ENCODE results near the gene AFF1. TPM values are rescaled to one million over a fixed set of nuclear protein-coding genes. Genes with fewer than 3 reads are reported as not detected.

AFF1 gene
- total and polyA plus RNA-seq, 2 donors from 2014 or later, result 13.4 to 187 TPM

GRCh38 chr4:86927843-86928395 is 6.9 kb upstream of the AFF1 start:
- Histone ChIP-seq H3K4me3 (ENCODE audit: low read length in 3 of 3) (no peak overlapping the region), H3K4me1 (ENCODE audit: control insufficient read depth in 2 of 3, insufficient read depth in 2 of 3, low read depth in 1 of 3, low read length in 3 of 3) (no peaks in the 10 kb centered on the region), H3K9ac (ENCODE audit: low read length in 3 of 3) (no peak overlapping the region), H3K27me3 (ENCODE audit: control insufficient read depth, insufficient read depth, low read length) (no peaks in the 10 kb centered on the region), H3K36me3 (ENCODE audit: control insufficient read depth in 2 of 3, insufficient read depth in 3 of 3, low read length in 3 of 3) (peaks cover 0 to 6% (median 0%) of the 10 kb centered on the region in 3 donors), H3K9me3 (ENCODE audit: control insufficient read depth in 2 of 3, insufficient read depth in 1 of 3, low read length in 3 of 3) (no peaks in the 10 kb centered on the region), H3K27ac (ENCODE audit: low read depth in 2 of 2, low read length in 2 of 2) (no peak overlapping the region)
- intact Hi-C loops (cut with DNase I), result no loop called here
- FAIRE-seq, result no peak
- TF ChIP-seq CTCF (IDR thresholded peaks at IDR 0.05; ENCODE audit: borderline replicate concordance, extremely low read depth, insufficient read depth), result no peak
- DNase-seq, result no peak

DNA sequence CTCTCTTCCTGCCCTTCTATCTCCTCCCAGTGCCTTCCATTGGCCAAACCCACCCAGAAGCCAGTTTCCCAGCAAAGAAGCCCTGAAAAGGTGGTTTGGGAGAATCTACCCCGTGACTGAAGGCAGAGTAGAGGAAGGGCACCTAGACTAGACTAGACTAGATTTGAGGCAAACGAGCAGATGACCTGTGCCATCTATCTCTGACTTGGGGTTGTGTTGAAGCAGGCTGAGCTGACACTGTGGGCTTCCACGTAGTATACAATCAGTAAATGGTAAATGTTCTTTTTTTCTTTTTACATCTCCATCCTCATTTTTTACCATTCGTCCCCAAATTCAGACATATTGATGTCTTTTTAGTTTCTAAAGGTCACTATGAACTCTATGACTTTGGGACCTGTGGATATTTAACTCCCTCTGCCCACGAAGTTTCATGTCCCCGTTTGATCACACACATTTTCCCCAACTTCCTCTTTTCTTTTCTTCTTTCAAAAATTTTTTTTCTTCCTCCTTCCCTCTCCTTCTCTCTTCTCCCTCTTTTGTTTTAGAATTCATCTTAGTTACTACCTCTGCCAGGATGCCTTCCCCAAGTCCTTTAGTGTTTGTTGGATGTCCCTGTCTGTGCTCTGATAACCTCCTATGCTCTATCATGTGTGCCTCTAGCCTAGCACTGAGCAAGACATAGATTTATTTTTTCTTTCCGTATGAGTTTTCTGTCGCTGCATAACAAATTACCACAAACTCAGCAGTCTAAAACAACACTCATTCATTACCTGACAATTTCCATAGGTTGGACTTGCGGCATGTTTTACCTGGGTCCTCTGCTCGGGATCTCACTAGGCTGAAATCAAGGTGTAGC is 6.2 kb upstream of the AFF1 start:
- Histone ChIP-seq H3K4me3 (ENCODE audit: low read length in 3 of 3) (no peak overlapping the region), H3K9me3 (ENCODE audit: control insufficient read depth in 2 of 3, insufficient read depth in 1 of 3, low read length in 3 of 3) (no peaks in the 10 kb centered on the region), H3K27me3 (ENCODE audit: control insufficient read depth, insufficient read depth, low read length) (no peaks in the 10 kb centered on the region), H3K36me3 (ENCODE audit: control insufficient read depth in 2 of 3, insufficient read depth in 3 of 3, low read length in 3 of 3) (peaks cover 0 to 6% (median 0%) of the 10 kb centered on the region in 3 donors), H3K27ac (ENCODE audit: low read depth in 2 of 2, low read length in 2 of 2) (no peak overlapping the region), H3K9ac (ENCODE audit: low read length in 3 of 3) (no peak overlapping the region), H3K4me1 (ENCODE audit: control insufficient read depth in 2 of 3, insufficient read depth in 2 of 3, low read depth in 1 of 3, low read length in 3 of 3) (no peaks in the 10 kb centered on the region)
- no peak for DNase-seq
- no peak for TF ChIP-seq CTCF (IDR thresholded peaks at IDR 0.05; ENCODE audit: borderline replicate concordance, extremely low read depth, insufficient read depth)
- FAIRE-seq, result no peak
- intact Hi-C loops (cut with DNase I), result no loop called here

GRCh38 chr4:86934147-86934770 is 552 bp upstream of the AFF1 start:
- no peaks in the 10 kb centered on the region for H3K27me3 ChIP-seq (ENCODE audit: control insufficient read depth, insufficient read depth, low read length)
- no peak for TF ChIP-seq CTCF (IDR thresholded peaks at IDR 0.05; ENCODE audit: borderline replicate concordance, extremely low read depth, insufficient read depth)
- intact Hi-C loops (cut with DNase I), result no loop called here
- DNase-seq (peak in 1 of 5 donors; percentile 50), FAIRE-seq (no peak)
- H3K9ac ChIP-seq (ENCODE audit: low read length in 3 of 3), result peak overlapping the region; percentile 78 to 96 (median 81)
- no peaks in the 10 kb centered on the region for H3K9me3 ChIP-seq (ENCODE audit: control insufficient read depth in 2 of 3, insufficient read depth in 1 of 3, low read length in 3 of 3)
- peaks cover 0 to 6% (median 0%) of the 10 kb centered on the region in 3 donors for H3K36me3 ChIP-seq (ENCODE audit: control insufficient read depth in 2 of 3, insufficient read depth in 3 of 3, low read length in 3 of 3)
- peak overlapping the region; percentile 88 to 92 for H3K27ac ChIP-seq (ENCODE audit: low read depth in 2 of 2, low read length in 2 of 2)
- H3K4me1 ChIP-seq (ENCODE audit: control insufficient read depth in 2 of 3, insufficient read depth in 2 of 3, low read depth in 1 of 3, low read length in 3 of 3), result peaks cover 0 to 14% (median 7%) of the 10 kb centered on the region in 3 donors
- peak overlapping the region; percentile 81 to 93 (median 85) for H3K4me3 ChIP-seq (ENCODE audit: low read length in 3 of 3)
